HEK293T (cell line): Measurements from ENCODE around the gene FOXQ1.
"Not testable (repeated sequence)": the region's sequence is repeated elsewhere in the genome, so short reads cannot be mapped to it uniquely, and the experiment has no call there.

ENCODE experiments used
- CTCF ChIA-PET: fragments of 350-600 bp; formaldehyde crosslinking; extraction: SDS; loops from one replicate; lab custom pipeline; 2021; ENCODE audit warnings: antibody characterized with exemption, inconsistent platforms; lab: Yijun Ruan, JAX
- POLR2A ChIA-PET: fragments of 350-600 bp; formaldehyde crosslinking; extraction: SDS; loops from one replicate; lab custom pipeline; 2020; ENCODE audit warnings: antibody characterized with exemption, inconsistent platforms; lab: Yijun Ruan, JAX
- DNase-seq: peaks from one replicate; pipeline ENCODE4 v3.0.0; 2012; ENCODE audit warnings: mixed read lengths; ENCODE audit errors: extremely low spot score
- ARNT ChIP-seq: fragments of 450-650 bp; IDR thresholded peaks from 2 replicates; pipeline ENCODE4 v1.6.1; 2017; ENCODE audit warnings: mild to moderate bottlenecking
- BHLHE40 ChIP-seq: fragments of 450-650 bp; IDR thresholded peaks from 2 replicates; pipeline ENCODE4 v1.6.1; 2016; ENCODE audit warnings: mild to moderate bottlenecking, moderate library complexity, borderline replicate concordance
- CTBP1 ChIP-seq: fragments of 450-650 bp; IDR thresholded peaks from 2 replicates; pipeline ENCODE4 v1.6.1; 2016; ENCODE audit warnings: borderline replicate concordance
- ELF4 ChIP-seq: fragments of 450-650 bp; IDR thresholded peaks from 2 replicates; pipeline ENCODE4 v1.6.1; 2017; ENCODE audit warnings: antibody characterized with exemption
- FOXA1 ChIP-seq: fragments of 450-650 bp; IDR thresholded peaks from 2 replicates; pipeline ENCODE4 v1.6.1; 2016; ENCODE audit warnings: mild to moderate bottlenecking
- FOXK2 ChIP-seq: fragments of 450-650 bp; IDR thresholded peaks from 2 replicates; pipeline ENCODE4 v1.6.1; 2016; ENCODE audit warnings: mild to moderate bottlenecking
- FOXM1 ChIP-seq: fragments of 450-650 bp; IDR thresholded peaks from 2 replicates; pipeline ENCODE4 v1.6.1; 2017; ENCODE audit warnings: mild to moderate bottlenecking, borderline replicate concordance
- HDGF ChIP-seq: fragments of 450-650 bp; IDR thresholded peaks from 2 replicates; pipeline ENCODE4 v1.6.1; 2017; ENCODE audit warnings: antibody characterized with exemption, borderline replicate concordance
- L3MBTL2 ChIP-seq: fragments of 450-650 bp; conservative IDR thresholded peaks from 2 replicates; pipeline ENCODE4 v1.6.1; 2016; ENCODE audit warnings: mild to moderate bottlenecking
- LEF1 ChIP-seq: fragments of 450-650 bp; IDR thresholded peaks from 2 replicates; pipeline ENCODE4 v1.6.1; 2017; ENCODE audit warnings: mild to moderate bottlenecking, borderline replicate concordance
- NFRKB ChIP-seq: fragments of 450-650 bp; IDR thresholded peaks from 2 replicates; pipeline ENCODE4 v1.6.1; 2016; ENCODE audit warnings: mild to moderate bottlenecking, moderate library complexity
- PKNOX1 ChIP-seq: fragments of 450-650 bp; IDR thresholded peaks from 2 replicates; pipeline ENCODE4 v1.6.1; 2016
- SP1 ChIP-seq: fragments of 450-650 bp; IDR thresholded peaks from 2 replicates; pipeline ENCODE4 v1.6.1; 2017
- SUZ12 ChIP-seq: fragments of 450-650 bp; IDR thresholded peaks from 2 replicates; pipeline ENCODE4 v1.6.1; 2016; ENCODE audit warnings: mild to moderate bottlenecking
- TARDBP ChIP-seq: fragments of 450-650 bp; IDR thresholded peaks from 2 replicates; pipeline ENCODE4 v1.6.1; 2016
- ZNF384 ChIP-seq: fragments of 450-650 bp; IDR thresholded peaks from 2 replicates; pipeline ENCODE4 v1.6.1; 2016

FOXQ1 gene

GRCh38 chr6:1315560-1316386 is 3.9 kb downstream of the FOXQ1 start:
- ChIA-PET POLR2A (no interaction called here), CTCF (no interaction called here)
- no peak for DNase-seq
- TF ChIP-seq ELF4 (no peak), TARDBP (no peak), FOXM1 (no peak), SUZ12 (no peak)

GRCh38 chr6:1316489-1316971 is 4.6 kb downstream of the FOXQ1 start:
- CTCF ChIA-PET = no interaction called here
- TF ChIP-seq NFRKB = no peak
- no peak for TF ChIP-seq SUZ12
- TF ChIP-seq PKNOX1 = no peak
- POLR2A ChIA-PET = no interaction called here
- DNase-seq = no peak

GRCh38 chr6:1317302-1317815 is 5.5 kb downstream of the FOXQ1 start:
- TF ChIP-seq PKNOX1 (no peak), LEF1 (no peak), NFRKB (no peak), FOXM1 (no peak), ELF4 (no peak), L3MBTL2 (no peak), HDGF (no peak), FOXK2 (no peak), FOXA1 (no peak), TARDBP (no peak), ARNT (no peak), SP1 (no peak), CTBP1 (no peak), BHLHE40 (no peak), SUZ12 (no peak)
- ChIA-PET POLR2A (no interaction called here), CTCF (no interaction called here)
- DNase-seq = no peak

GRCh38 chr6:1318036-1318435 is 6.1 kb downstream of the FOXQ1 start:
- TF ChIP-seq ELF4 (no peak), CTBP1 (no peak), BHLHE40 (no peak), SUZ12 (no peak), HDGF (no peak), ZNF384 (no peak), TARDBP (no peak), L3MBTL2 (no peak), NFRKB (no peak), SP1 (no peak), FOXM1 (no peak), FOXK2 (no peak), PKNOX1 (no peak), FOXA1 (no peak), ARNT (no peak), LEF1 (no peak)
- ChIA-PET POLR2A (no interaction called here), CTCF (no interaction called here)
- no peak for DNase-seq

GRCh38 chr6:1318584-1318983 is 6.7 kb downstream of the FOXQ1 start:
- DNase-seq, POLR2A ChIA-PET, CTCF ChIA-PET: not testable (repeated sequence)

GRCh38 chr6:1321738-1322137 is 9.8 kb downstream of the FOXQ1 start:
- CTCF ChIA-PET = no interaction called here
- POLR2A ChIA-PET = no interaction called here
- no peak for DNase-seq
- TF ChIP-seq SUZ12 (no peak), CTBP1 (no peak), PKNOX1 (no peak), ELF4 (no peak), FOXA1 (no peak), FOXK2 (no peak), NFRKB (no peak), LEF1 (no peak), TARDBP (no peak), BHLHE40 (no peak), SP1 (no peak), ARNT (no peak), HDGF (no peak)
